AG04450 (cell line): ENCODE measurements around the gene RUSF1. TPM values are rescaled to one million over a fixed set of nuclear protein-coding genes. Genes with fewer than 3 reads are reported as not detected.
A peak's percentile ranks its signal among the peaks of the same experiment; 100 is the strongest.

Experiments
- CTCF ChIA-PET: fragments of 300-600, 350-600 bp; formaldehyde crosslinking; extraction: SDS; loops from one replicate; lab custom pipeline; 2022; ENCODE audit warnings: antibody characterized with exemption, inconsistent platforms; lab: Charles Lee
- POLR2A ChIA-PET: fragments of 350-600 bp; formaldehyde crosslinking; extraction: SDS; loops from one replicate; lab custom pipeline; 2021; ENCODE audit warnings: antibody characterized with exemption, inconsistent platforms; lab: Yijun Ruan, JAX
- DNase-seq: peaks from one replicate; pipeline ENCODE4 v3.0.0-alpha.2; 2011; ENCODE audit warnings: low read depth, low spot score
- H3K27ac ChIP-seq: one replicate; pipeline ENCODE4 v1.5.1; 2012; ENCODE audit warnings: low read depth, low read length, control low read depth
- H3K27me3 ChIP-seq: one replicate; pipeline ENCODE4 v1.6.0; 2012; ENCODE audit warnings: low read length; ENCODE audit not compliant: control insufficient read depth, insufficient read depth
- H3K4me3 ChIP-seq: 2 replicates; pipeline ENCODE4 v1.5.1; 2011; ENCODE audit warnings: mild to moderate bottlenecking, low read depth, low read length, control low read depth
- H3K9me3 ChIP-seq: 2 replicates; pipeline ENCODE4 v1.5.1; 2012; ENCODE audit warnings: low read length; ENCODE audit not compliant: control insufficient read depth, insufficient read depth
- CTCF ChIP-seq: IDR thresholded peaks from 2 replicates; pipeline ENCODE4 v1.5.1; 2011; ENCODE audit warnings: low read depth, low read length, control low read depth, inconsistent platforms
- polyA plus RNA-seq: library from polyadenylated mRNA; depleted of rRNA; stranded (reverse); fragments of >200 nt; gene quantifications from 2 replicates; pipeline ENCODE4 v1.2.3, GENCODE V29; 2011

The RUSF1 gene
- polyA plus RNA-seq, 1 experiment = 32.2 TPM

- POLR2A ChIA-PET = no interaction called here
- peaks cover 15% of the 10 kb centered on the region for H3K27me3 ChIP-seq
- H3K4me3 ChIP-seq = no peak overlapping the region
- no peaks in the 10 kb centered on the region for H3K9me3 ChIP-seq
- no peak for DNase-seq
- no peak overlapping the region for H3K27ac ChIP-seq
- CTCF ChIA-PET = interaction anchor here (1.8 kb wide), 1 partner anchor 68 kb away, joined by 3 read pairs; no protein-coding TSS in a partner anchor
- TF ChIP-seq CTCF = no peak
These were observed 11.7 kb upstream of the RUSF1 start for GRCh38 chr16:31519759-31520431.

- no peak overlapping the region for H3K27ac ChIP-seq
- no peak for TF ChIP-seq CTCF
- no peak for DNase-seq
- ChIA-PET POLR2A (no interaction called here), CTCF (no interaction called here)
- peaks cover 15% of the 10 kb centered on the region for H3K27me3 ChIP-seq
- no peaks in the 10 kb centered on the region; the same call in 1 of the 2 replicates for H3K9me3 ChIP-seq
- H3K4me3 ChIP-seq = no peak overlapping the region
These were observed 9.7 kb upstream of the RUSF1 start for GRCh38 chr16:31517800-31518402.

- CTCF ChIA-PET = no interaction called here
- no peak for DNase-seq
- Histone ChIP-seq H3K27ac (no peak overlapping the region), H3K27me3 (peaks cover 8% of the 10 kb centered on the region), H3K9me3 (peaks cover 5% of the 10 kb centered on the region), H3K4me3 (no peak overlapping the region)
- POLR2A ChIA-PET = no interaction called here
- no peak for TF ChIP-seq CTCF
These were observed 5.7 kb upstream of the RUSF1 start for GRCh38 chr16:31513884-31514283.

GRCh38 chr16:31513126-31513525 is 4.9 kb upstream of the RUSF1 start:
- H3K27me3 ChIP-seq = peaks cover 8% of the 10 kb centered on the region
- H3K9me3 ChIP-seq = peaks cover 5% of the 10 kb centered on the region
- H3K4me3 ChIP-seq = no peak overlapping the region
- no peak for TF ChIP-seq CTCF
- no peak for DNase-seq
- ChIA-PET CTCF (no interaction called here), POLR2A (no interaction called here)
- no peak overlapping the region for H3K27ac ChIP-seq

- H3K27me3 ChIP-seq = no peaks in the 10 kb centered on the region
- peak overlapping the region; percentile 93 for H3K4me3 ChIP-seq
- no peak for DNase-seq
- POLR2A ChIA-PET = interaction anchor here (1.0 to 1.9 kb wide), 10 partner anchors 13 to 367 kb away, joined by 3 to 22 read pairs (median 6); partner anchors contain the start of genes ARMC5, FUS, ZNF267 and ZNF843
- no peak for TF ChIP-seq CTCF
- CTCF ChIA-PET = no interaction called here
- peaks cover 5% of the 10 kb centered on the region for H3K9me3 ChIP-seq
- peak overlapping the region; percentile 94 for H3K27ac ChIP-seq
These were observed 560 bp upstream of the RUSF1 start for GRCh38 chr16:31508706-31509195.
